NCI-H2227 (cell line): ENCODE data around the gene BANF1.

Experiments
- DNase-seq: peaks from one replicate; lab custom pipeline; 2025; ENCODE audit not compliant: unreplicated experiment; lab: John Stamatoyannopoulos, UW

Gene BANF1

DNA sequence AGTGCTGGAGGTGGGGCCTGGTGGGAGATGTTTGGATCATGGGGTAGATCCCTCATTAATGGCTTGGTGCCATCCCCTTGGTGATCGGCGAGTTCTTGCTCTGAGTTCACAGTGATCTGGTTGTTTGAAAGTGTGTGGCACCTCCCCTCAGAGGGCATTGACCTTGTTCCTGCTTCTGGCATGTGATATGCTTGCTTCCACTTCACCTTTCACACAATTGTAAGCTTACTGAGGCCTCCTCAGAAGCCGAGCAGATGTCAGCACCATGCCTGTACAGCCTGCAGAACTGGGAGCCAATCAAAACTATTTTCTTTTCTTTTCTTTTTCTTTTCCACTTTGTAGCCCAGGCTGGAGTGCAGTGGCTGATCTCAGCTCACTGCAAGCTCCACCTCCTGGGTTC is 35.0 kb downstream of the BANF1 start:
- no peak for DNase-seq

DNA sequence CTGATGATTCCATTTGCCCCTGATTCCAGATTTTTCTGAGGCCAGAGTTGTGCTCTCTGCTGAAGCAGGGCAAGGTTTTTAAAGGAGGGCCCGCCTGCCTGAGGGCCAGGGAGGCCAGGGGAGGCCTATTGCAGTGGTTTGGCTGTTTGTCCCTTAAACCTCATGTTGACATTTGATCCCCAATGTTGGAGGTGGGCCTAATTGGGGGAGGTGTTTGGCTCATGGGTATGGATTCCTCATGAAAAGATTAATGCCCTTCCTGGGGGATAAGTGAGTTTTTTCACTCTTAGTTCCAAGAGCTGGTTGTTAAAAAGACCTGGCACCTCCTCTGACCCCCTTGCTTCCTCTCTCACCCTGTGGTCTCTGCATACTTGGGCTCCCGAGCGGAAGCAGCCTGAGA is 37.5 kb downstream of the BANF1 start:
- no peak for DNase-seq

GRCh38 chr11:66042227-66042995 is 40.1 kb downstream of the BANF1 start:
- DNase-seq: no peak

- no peak for DNase-seq
These were observed 40.9 kb downstream of the BANF1 start for GRCh38 chr11:66042996-66043906.

- no peak for DNase-seq
These were observed 42.5 kb downstream of the BANF1 start for GRCh38 chr11:66044757-66045156.

GRCh38 chr11:66045177-66045639 is 42.9 kb downstream of the BANF1 start:
- DNase-seq: peak; percentile 76

DNA sequence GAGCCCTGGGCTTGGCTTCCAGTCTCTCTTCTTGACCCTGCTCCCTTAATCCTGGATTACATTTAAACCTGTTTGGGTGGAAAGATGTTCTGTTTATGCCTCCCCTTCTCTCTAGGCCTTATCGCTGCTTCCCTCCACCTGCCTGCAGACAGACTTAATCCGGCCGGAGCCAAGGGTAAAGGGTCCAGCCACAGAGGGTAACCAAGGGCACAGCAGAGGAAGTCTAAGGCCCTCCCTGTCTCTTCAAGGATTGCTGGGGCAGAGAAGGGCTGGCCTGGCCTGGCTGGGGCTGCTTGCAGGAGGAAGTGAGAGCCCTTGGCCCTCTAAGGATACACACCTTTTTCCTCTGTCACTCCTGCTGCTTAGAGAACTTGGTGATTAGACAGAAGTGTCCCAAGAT is 44.6 kb downstream of the BANF1 start:
- DNase-seq: no peak

DNA sequence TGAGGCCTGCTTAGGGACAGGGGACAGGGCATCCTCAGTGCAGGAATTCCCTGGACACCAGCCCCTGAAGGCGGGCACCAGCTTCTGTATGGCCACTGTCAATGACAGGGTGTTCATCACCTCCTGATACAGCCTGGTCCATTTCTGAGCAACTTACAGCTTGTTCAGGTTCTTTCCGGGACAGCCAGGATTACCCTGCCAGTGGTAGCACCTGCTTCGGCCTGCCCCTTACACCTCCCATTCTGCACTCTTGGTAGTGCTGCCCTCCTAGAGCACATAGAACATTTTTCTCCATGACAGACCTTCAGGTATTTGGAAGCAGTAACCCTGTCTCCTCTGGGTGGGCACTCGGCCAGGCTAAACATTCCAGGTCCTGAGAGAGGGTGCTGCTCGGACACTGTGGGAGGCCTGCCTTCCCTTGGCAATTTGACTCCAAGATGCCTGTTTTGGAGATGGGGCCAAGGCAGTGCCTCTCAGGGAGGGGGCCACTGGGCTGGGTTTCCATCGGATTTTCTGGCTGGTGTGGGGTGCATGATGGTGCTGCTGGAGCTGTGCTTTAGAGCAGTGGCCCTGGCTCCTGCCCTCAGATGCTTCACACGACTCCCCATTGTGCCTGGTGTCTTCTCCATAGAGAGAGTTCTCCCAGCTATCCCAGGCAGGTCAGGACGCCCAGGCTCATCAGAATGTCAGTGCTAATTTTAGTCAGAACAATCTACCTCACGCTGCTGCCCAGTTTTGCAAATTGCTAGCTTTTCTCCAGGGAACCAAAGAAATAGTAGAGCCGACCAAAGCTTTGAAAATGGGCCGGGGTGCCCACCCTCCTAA is 45.5 kb downstream of the BANF1 start:
- DNase-seq: no peak

- peak; percentile 83 for DNase-seq
These were observed 46.4 kb downstream of the BANF1 start, which contains the start of gene GAL3ST3 for GRCh38 chr11:66048547-66049323. Gene GAL3ST3, minus strand, starts transcription at chr11:66049161. Its CDS starts 3,746 bp downstream, at chr11:66045415.

- peak; percentile 42 for DNase-seq
These were observed 48.4 kb downstream of the BANF1 start for GRCh38 chr11:66050581-66051231.

DNA sequence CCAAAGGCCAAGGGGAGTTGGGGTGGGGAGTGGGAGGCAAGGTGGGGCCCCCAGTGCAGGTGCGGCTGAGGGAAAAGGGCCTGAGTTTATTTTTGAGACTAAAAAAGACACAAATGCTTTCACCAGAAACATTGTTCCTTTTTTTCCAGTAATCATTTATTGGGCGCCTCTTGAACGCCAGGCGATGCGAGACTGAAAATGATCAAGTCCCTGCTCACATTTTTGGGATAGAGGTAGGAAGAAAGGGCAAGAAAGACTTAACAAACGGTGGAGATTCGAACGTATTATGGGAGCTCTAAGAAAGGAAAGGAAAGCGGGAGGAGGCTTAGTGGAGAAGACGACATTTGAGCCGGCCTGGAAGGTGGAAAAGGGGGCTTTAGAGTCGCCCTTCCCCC is 49.1 kb downstream of the BANF1 start:
- DNase-seq: peak; percentile 54

- peak; percentile 99 for DNase-seq
These were observed 49.7 kb downstream of the BANF1 start, which contains the start of gene SF3B2 for GRCh38 chr11:66051766-66052663. Gene SF3B2, plus strand, starts transcription at chr11:66052364. Its CDS starts 21 bp downstream, at chr11:66052385.

- no peak for DNase-seq
These were observed 50.3 kb downstream of the BANF1 start for GRCh38 chr11:66052664-66052982.
